ENCODE measurements around the gene MYCT1.

- TF ChIP-seq GABPA (IDR thresholded peaks at IDR 0.05; ENCODE audit: low read depth) (no peak), REST (IDR thresholded peaks at IDR 0.05; ENCODE audit: insufficient replicate concordance, low read depth) (no peak), CTCF (IDR thresholded peaks at IDR 0.05; ENCODE audit: insufficient read depth, low read length) (no peak)
Observed at GRCh38 chr6:152648105-152648504, 49.6 kb upstream of the MYCT1 start.
